PFSK-1 (cell line): ENCODE results near the gene RNASEH2B.

ENCODE experiments used
- FOXP2 ChIP-seq: optimal IDR thresholded peaks from 2 replicates; pipeline ENCODE3; 2011; ENCODE audit warnings: borderline replicate concordance, control low read depth, inconsistent platforms; ENCODE audit not compliant: insufficient read depth; ENCODE audit errors: extremely low read length, extremely low read depth
- POLR2AphosphoS5 ChIP-seq: IDR thresholded peaks from 2 replicates; pipeline ENCODE4 v1.6.1; 2012; ENCODE audit warnings: low read depth, mild to moderate bottlenecking, control low read depth, low read length, moderate library complexity
- SIN3A ChIP-seq: IDR thresholded peaks from 2 replicates; pipeline ENCODE4 v1.6.1; 2012; ENCODE audit warnings: mild to moderate bottlenecking, low read length, moderate library complexity, borderline replicate concordance; ENCODE audit not compliant: insufficient read depth
- TAF1 ChIP-seq: IDR thresholded peaks from 2 replicates; pipeline ENCODE4 v1.6.1; 2012; ENCODE audit warnings: low read length, control low read depth, borderline replicate concordance; ENCODE audit not compliant: insufficient read depth
- TF ChIP-seq, protein P1 (sequence below), 2 experiments: IDR thresholded peaks; 2 replicates each; pipeline versions ENCODE4 v1.6.1 to v1.8.0; 2011 to 2012; ENCODE audit warnings: low read depth in 2 of 2, low read length in 2 of 2, control low read depth in 1 of 2, inconsistent platforms in 1 of 2, mild to moderate bottlenecking in 1 of 2, moderate library complexity in 1 of 2; ENCODE audit not compliant: insufficient read depth in 1 of 2

DNA sequence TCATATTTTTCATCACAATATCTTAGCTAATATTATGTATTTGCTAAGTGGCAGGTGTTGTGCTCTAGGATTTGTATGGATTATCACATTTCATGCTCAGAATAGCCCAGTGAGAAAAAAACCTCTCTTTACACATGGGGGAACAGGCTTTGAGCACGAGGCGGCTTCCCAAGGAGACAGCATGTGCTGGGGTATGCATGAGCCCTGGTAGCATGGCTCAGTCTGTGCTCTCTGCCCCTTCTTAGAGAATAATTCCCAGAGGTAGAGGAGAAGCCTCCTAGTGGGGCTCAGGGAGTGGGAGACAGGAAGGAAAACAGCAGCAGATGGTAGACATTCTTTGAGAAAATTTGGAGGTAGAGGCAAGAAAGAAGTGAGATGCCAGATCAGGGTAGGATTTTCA, 31.6 kb downstream of the RNASEH2B start:
- TF ChIP-seq POLR2AphosphoS5 (no peak), SIN3A (no peak), FOXP2 (no peak), TAF1 (no peak)
- TF ChIP-seq, protein P1, sequence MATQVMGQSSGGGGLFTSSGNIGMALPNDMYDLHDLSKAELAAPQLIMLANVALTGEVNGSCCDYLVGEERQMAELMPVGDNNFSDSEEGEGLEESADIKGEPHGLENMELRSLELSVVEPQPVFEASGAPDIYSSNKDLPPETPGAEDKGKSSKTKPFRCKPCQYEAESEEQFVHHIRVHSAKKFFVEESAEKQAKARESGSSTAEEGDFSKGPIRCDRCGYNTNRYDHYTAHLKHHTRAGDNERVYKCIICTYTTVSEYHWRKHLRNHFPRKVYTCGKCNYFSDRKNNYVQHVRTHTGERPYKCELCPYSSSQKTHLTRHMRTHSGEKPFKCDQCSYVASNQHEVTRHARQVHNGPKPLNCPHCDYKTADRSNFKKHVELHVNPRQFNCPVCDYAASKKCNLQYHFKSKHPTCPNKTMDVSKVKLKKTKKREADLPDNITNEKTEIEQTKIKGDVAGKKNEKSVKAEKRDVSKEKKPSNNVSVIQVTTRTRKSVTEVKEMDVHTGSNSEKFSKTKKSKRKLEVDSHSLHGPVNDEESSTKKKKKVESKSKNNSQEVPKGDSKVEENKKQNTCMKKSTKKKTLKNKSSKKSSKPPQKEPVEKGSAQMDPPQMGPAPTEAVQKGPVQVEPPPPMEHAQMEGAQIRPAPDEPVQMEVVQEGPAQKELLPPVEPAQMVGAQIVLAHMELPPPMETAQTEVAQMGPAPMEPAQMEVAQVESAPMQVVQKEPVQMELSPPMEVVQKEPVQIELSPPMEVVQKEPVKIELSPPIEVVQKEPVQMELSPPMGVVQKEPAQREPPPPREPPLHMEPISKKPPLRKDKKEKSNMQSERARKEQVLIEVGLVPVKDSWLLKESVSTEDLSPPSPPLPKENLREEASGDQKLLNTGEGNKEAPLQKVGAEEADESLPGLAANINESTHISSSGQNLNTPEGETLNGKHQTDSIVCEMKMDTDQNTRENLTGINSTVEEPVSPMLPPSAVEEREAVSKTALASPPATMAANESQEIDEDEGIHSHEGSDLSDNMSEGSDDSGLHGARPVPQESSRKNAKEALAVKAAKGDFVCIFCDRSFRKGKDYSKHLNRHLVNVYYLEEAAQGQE (IDR thresholded peaks at IDR 0.05; ENCODE audit: insufficient read depth in 1 of 2, low read depth in 2 of 2, low read length in 2 of 2), result no peak
